ENCODE results near the gene PRR5L.
A peak's percentile ranks its signal among the peaks of the same experiment; 100 is the strongest.

PRR5L gene

GRCh38 chr11:36361472-36361871 lies 65.4 kb downstream of the PRR5L start:
- no peak for DNase-seq

GRCh38 chr11:36361901-36362391 lies 65.9 kb downstream of the PRR5L start:
- no peak for DNase-seq

GRCh38 chr11:36362902-36363301 lies 66.8 kb downstream of the PRR5L start:
- DNase-seq = no peak

GRCh38 chr11:36363361-36364268 lies 67.5 kb downstream of the PRR5L start:
- DNase-seq = no peak

GRCh38 chr11:36364551-36365325 lies 68.7 kb downstream of the PRR5L start:
- no peak for DNase-seq

GRCh38 chr11:36365907-36366306 lies 69.8 kb downstream of the PRR5L start:
- DNase-seq = no peak

GRCh38 chr11:36367806-36368680 lies 72.0 kb downstream of the PRR5L start:
- DNase-seq = no peak

- no peak for DNase-seq
Measured at GRCh38 chr11:36371181-36371580, 75.1 kb downstream of the PRR5L start.

GRCh38 chr11:36371590-36371989 lies 75.5 kb downstream of the PRR5L start:
- DNase-seq = no peak

GRCh38 chr11:36372101-36372771 lies 76.1 kb downstream of the PRR5L start:
- DNase-seq = no peak

- DNase-seq = no peak
Measured at GRCh38 chr11:36373016-36374010, 77.2 kb downstream of the PRR5L start.

GRCh38 chr11:36374726-36375125 lies 78.6 kb downstream of the PRR5L start:
- no peak for DNase-seq

GRCh38 chr11:36375353-36376008 lies 79.4 kb downstream of the PRR5L start:
- DNase-seq = no peak

GRCh38 chr11:36376009-36376887 lies 80.2 kb downstream of the PRR5L start:
- DNase-seq = peak; percentile 37

GRCh38 chr11:36376888-36377758 lies 81.0 kb downstream of the PRR5L start:
- DNase-seq = peak; percentile 61

- DNase-seq = no peak
Measured at GRCh38 chr11:36377759-36378564, 81.9 kb downstream of the PRR5L start.

GRCh38 chr11:36379653-36380052 lies 83.6 kb downstream of the PRR5L start:
- no peak for DNase-seq
